OCI-M2 (cell line): ENCODE data around the gene GLCE.
"Not testable (repeated sequence)": the region's sequence is repeated elsewhere in the genome, so short reads cannot be mapped to it uniquely, and the experiment has no call there.

Experiments used
- DNase-seq: peaks from one replicate; lab custom pipeline; 2025; ENCODE audit not compliant: unreplicated experiment; lab: John Stamatoyannopoulos, UW

The GLCE gene

GRCh38 chr15:69158201-69158842, 2.1 kb upstream of the GLCE start:
- no peak for DNase-seq

GRCh38 chr15:69158843-69159240, 1.6 kb upstream of the GLCE start:
- no peak for DNase-seq

GRCh38 chr15:69159805-69160140, 662 bp upstream of the GLCE start:
- DNase-seq = no peak

- no peak for DNase-seq
Observed at GRCh38 chr15:69161079-69161877, 843 bp downstream of the GLCE start.

- DNase-seq = no peak
Observed at GRCh38 chr15:69161878-69162213, 1.4 kb downstream of the GLCE start.

- DNase-seq = no peak
Observed at GRCh38 chr15:69163141-69163669, 2.8 kb downstream of the GLCE start.

- no peak for DNase-seq
Observed at GRCh38 chr15:69164807-69165636, 4.6 kb downstream of the GLCE start.

GRCh38 chr15:69165637-69166025, 5.2 kb downstream of the GLCE start:
- DNase-seq = no peak

- no peak for DNase-seq
Observed at GRCh38 chr15:69167218-69167846, 6.9 kb downstream of the GLCE start.

GRCh38 chr15:69168361-69168760, 7.9 kb downstream of the GLCE start:
- DNase-seq = not testable (repeated sequence)

GRCh38 chr15:69169540-69169939, 9.1 kb downstream of the GLCE start:
- not testable (repeated sequence) for DNase-seq

GRCh38 chr15:69170597-69170996, 10.2 kb downstream of the GLCE start:
- no peak for DNase-seq

- no peak for DNase-seq
Observed at GRCh38 chr15:69172847-69173246, 12.4 kb downstream of the GLCE start.

GRCh38 chr15:69175536-69175935, 15.1 kb downstream of the GLCE start:
- no peak for DNase-seq

GRCh38 chr15:69181424-69181823, 21.0 kb downstream of the GLCE start:
- DNase-seq = no peak

- DNase-seq = no peak
Observed at GRCh38 chr15:69185216-69185615, 24.8 kb downstream of the GLCE start.

- DNase-seq = no peak
Observed at GRCh38 chr15:69185706-69186105, 25.3 kb downstream of the GLCE start.

- no peak for DNase-seq
Observed at GRCh38 chr15:69189157-69189556, 28.7 kb downstream of the GLCE start.

GRCh38 chr15:69190091-69190490, 29.7 kb downstream of the GLCE start:
- no peak for DNase-seq

- no peak for DNase-seq
Observed at GRCh38 chr15:69190504-69190903, 30.1 kb downstream of the GLCE start.
